HG02938 (cell line): ENCODE data around the gene TGFB1.

ENCODE experiments used
- ATAC-seq: cut with Tn5 transposase; IDR thresholded peaks from one replicate; pipeline ENCODE4 v1.9.1; 2021; ENCODE audit warnings: mild to moderate bottlenecking, moderate library complexity; ENCODE audit not compliant: unreplicated experiment

TGFB1 gene

DNA sequence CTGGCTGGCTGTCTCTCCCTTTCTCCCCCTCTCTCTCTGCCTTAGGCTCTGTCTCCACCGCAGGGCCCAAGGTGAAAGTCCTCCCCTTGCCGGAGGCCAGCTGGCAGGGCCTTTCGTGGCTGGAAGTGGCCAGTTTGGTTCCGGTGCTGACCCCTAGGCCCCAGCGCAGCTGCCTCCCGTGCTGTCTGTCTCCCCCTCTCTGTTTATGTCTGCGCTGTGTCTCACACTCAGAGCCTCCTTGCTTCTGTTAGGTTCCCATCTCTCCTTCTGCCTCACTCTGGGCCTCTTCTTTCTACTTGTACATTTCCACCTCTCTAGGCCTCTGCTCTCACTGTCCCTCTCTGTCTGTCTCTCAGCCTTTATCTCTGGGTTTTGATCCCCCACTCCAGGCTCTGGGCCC lies 30.7 kb downstream of the TGFB1 start:
- ATAC-seq, result no peak

DNA sequence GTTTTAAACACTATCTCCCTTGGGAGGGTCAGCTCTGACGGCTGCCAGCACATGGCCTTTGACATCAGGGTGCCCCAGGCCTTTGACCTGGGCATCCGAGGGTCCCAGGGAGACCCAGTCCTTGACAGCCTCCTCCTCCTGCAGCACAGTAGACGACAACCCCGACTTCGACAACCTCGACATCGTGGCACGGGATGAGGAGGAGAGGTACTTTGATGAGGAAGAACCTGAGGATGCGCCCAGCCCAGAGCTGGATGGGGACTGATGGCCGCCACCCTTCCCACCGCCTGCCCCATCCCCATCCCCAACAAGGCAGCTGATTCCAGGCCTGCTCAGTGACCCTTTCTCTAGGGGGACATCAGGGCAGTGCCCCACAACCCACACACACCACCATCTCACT lies 31.3 kb downstream of the TGFB1 start:
- ATAC-seq, result no peak

DNA sequence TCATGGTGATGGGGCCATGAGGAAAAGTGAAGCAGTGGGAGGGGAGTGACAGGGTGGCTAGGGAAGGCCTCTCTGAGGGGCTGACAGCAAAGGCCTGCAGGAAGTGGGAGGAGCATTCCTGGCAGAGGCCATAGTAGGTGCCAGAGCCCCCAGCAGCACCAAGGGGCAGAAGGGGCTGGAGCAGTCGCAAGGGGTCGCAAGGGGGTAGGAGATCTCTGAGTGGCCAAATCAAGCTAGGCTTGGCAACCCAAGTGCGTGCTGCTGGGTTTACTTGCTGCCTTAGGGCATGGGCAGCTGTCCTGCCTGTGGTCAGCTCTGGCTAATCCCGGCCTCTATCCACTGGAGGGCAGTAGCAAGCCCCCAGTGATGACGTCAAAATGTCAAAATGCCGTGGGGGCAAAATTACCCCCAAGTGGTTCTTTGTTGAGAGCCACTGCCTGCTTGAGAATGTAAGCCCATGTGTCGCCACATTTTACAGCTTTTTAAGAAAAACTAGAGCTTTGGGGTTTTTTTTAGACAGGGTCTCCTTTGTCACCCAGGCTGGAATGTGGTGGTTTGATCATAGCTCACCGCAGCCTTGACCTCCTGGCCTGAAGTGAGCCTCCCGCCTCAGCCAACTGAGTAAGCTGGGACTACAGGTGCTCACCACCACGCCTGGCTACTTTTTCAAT lies 32.0 kb downstream of the TGFB1 start:
- no peak for ATAC-seq

DNA sequence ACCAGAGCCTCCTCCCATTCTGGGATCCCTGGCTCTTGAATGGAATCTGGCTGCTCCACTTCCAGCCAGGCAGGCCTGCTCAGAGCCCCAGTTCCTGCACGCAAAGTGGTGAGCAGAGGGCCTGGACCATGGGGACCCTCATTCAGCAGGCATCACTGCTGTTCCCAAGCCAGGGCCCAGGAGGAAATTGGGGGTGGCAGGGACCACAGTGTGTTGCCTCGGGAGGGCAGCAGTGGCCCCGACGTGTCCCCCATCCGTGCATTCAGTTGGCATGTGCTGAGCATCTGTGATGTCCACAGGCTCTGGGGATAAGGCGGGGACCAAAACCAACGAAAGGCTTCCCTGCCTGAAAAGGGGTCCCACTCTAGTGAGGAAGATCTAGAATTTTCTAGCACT lies 32.5 kb downstream of the TGFB1 start:
- ATAC-seq, result no peak

DNA sequence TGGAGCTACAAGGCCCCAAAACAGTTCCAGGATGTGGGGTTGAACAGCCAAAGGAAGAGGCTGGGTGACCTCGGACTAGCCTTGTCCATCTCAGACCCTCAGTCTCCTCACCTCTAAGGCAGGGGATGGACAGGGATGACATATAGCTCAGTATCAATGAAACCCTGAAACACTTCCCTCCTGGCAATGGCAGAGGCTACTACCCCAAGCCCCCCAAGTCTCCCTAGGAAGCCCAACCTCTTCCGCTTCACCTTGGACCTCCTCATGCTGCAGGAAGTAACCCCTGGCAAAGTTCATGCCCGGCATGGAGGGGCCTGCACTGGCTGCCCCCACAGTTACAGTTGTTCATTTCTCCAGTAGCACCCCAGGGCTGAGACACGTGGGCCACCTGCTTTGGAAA lies 33.2 kb downstream of the TGFB1 start:
- ATAC-seq, result no peak

DNA sequence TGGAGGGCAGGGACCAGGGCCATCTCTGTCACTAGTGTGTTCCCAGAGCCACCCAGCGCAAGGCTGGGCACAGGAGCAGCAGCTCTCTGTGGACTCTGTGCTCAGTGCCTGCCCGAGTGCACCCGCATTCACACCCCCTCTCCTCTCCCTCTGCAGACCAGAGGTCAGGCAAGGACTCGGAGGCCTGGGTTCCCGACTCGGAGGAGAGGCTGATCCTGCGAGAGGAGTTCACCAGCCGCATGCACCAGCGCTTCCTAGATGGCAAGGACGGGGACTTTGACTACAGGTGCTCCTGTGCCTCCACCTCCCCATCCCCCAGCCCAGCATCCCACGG lies 33.6 kb downstream of the TGFB1 start:
- ATAC-seq, result no peak

DNA sequence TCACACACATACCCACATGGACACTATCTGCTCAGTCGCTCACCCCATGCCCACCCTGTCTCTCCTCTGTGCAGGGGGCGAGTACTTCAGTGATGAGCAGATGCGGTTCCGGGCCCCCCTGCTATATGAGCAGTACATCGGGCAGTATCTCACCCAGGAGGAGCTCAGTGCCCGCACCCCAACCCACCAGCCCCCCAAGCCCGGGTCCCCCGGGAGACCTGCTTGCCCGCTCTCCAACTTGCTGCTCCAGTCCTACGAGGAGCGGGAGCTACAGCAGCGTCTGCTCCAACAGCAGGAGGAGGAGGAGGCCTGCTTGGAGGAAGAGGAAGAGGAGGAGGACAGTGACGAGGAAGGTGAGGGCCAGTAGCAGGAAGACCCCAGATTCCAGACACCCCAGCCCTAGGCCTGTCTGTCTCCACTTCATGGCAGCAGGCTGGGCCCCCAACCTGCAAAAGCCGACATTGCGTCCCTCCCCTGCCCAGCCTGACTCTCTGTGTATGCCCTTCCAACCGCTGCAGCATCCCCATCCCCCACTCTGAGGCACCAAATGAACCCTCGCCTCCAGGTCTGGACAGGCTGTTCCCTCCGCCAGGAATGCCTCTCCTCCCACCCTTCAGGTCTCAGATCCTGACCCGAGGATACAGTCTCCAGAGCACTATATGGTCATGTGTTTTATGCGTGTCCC lies 34.1 kb downstream of the TGFB1 start:
- ATAC-seq, result no peak

DNA sequence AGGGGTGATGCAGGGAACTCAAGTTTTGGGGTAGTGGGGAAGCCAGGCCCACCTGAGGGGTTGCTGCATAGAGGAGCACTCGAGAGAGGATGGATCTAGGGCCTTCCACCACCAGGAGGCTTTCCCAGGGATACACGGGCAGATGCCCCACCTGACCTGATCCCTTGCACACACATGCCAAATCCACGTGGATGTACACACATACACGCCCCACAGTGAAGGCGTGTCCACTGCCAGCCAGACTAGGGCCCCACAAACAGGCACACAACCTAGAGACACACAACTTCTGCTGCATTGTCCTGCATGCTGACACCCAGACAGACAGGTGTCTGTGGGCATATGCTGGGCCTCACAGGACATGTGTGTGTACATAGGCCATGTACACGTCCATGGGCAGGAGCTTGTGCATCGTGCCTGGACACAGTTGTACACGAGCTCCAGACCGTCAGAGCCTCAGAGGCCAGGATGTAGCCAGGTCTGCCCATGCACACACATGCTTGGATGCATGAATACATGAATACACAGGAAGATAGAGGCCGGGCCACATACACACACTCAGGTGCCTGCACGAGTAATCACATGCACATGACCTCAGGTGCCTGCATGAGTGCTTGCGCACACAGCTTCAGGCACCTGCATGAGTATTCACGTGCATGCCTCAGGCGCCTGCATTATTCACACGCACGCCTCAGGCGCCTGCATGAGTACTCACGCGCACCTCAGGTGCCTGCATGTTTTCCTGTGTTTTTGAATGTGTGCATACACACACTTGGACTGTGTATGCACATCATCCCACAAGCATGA lies 34.8 kb downstream of the TGFB1 start:
- ATAC-seq, result no peak

DNA sequence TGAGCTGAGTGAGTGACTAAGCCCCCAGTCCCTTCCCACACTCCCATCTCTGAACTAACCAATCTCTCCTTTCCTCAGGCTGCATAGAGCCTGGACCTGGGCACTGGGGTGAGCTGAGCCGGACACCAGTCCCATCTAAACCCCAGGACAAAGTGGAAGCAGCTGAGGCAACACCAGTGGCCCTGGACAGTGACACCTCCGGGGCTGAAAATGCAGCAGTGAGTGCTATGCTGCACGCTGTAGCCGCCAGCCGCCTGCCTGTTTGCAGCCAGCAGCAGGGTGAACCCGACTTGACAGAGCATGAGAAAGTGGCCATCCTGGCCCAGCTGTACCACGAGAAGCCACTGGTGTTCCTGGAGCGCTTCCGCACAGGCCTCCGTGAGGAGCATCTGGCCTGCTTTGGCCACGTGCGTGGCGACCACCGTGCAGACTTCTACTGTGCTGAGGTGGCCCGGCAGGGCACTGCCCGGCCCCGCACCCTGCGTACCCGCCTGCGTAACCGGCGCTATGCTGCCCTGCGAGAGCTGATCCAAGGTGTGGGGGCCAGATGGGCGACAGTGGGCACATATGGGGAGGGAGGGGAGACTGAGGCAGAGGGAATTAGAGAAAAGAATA lies 37.3 kb downstream of the TGFB1 start:
- ATAC-seq, result no peak

DNA sequence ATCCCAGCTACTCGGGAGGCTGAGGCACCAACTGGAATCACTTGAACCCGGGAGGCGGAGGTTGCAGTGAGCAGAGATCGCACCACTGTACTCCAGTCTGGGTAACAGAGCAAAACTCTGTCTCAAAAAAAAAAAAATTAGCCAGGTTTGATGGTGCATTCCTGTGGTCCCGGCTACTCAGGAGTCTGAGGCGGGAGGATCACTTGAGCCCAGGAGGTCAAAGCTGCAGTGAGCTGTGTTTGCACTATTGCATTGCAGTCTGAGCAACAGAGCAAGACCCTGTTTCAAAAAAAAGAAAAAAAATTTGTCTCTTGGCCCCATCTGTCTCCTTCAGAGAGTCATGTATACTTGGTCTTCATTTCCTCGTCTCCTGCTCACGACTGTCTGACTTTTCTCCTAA lies 42.1 kb downstream of the TGFB1 start:
- ATAC-seq, result no peak

DNA sequence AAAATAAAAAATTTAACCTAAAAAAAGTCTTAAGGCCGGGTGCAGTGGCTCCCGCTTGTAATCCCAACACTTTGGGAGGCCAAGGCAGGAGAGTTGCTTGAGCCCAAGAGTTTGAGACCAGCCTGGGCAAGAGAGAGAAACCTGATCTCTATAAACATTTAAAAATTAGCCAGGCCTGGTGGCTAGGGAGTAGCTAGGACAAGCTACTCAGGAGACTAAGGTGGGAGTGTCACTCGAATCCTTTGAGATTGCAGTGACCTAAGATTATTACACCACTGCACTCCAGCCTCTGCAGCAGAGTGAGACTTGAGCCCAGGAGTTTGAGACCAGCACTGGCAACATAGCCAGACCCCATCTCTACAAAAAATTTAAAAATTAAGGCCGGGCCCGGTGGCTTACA lies 42.6 kb downstream of the TGFB1 start:
- ATAC-seq, result no peak

DNA sequence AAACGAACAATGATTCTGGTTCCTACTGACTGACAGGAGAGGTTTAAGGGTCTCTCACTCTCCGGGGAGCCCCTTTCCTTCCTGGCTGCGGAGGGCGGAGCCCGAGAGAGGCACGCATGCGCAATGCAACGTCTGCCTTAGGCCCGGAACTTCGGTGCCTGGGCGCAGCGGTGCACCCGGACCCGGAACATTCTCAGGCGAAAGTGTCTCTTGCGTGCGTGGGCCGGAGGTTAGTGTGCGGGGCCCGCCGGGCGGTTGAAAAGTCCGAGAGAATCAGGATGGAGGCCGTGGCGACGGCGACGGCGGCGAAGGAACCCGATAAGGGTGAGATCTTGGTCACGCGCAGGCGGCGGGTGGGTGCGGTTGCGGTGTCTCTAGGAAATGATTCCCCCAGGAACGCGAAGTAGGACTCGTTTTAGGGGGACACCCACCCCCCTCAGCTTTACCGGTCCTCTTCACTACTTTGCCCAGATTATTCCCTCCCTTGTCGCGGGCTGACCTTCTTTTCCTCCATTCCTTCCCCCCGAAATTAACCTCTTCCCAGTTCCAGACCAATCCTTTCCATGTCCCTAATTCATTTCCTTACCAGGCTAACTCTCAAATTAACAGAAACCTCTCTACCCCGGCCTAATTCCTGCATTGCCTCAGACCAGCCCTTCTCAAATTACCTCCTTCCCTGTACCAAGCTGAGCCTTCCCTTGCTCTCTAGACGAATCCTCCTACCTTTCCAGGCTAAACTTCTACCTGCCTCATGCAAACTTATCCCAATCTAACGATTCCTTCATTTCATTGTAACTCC lies 43.5 kb downstream of the TGFB1 start, which contains the start of gene CCDC97:
TSS of gene CCDC97 (plus strand) at position 140 of the 799 bp plus-strand sequence. CDS start at position 279, 139 bp downstream.
- ATAC-seq, result peak; percentile 57

DNA sequence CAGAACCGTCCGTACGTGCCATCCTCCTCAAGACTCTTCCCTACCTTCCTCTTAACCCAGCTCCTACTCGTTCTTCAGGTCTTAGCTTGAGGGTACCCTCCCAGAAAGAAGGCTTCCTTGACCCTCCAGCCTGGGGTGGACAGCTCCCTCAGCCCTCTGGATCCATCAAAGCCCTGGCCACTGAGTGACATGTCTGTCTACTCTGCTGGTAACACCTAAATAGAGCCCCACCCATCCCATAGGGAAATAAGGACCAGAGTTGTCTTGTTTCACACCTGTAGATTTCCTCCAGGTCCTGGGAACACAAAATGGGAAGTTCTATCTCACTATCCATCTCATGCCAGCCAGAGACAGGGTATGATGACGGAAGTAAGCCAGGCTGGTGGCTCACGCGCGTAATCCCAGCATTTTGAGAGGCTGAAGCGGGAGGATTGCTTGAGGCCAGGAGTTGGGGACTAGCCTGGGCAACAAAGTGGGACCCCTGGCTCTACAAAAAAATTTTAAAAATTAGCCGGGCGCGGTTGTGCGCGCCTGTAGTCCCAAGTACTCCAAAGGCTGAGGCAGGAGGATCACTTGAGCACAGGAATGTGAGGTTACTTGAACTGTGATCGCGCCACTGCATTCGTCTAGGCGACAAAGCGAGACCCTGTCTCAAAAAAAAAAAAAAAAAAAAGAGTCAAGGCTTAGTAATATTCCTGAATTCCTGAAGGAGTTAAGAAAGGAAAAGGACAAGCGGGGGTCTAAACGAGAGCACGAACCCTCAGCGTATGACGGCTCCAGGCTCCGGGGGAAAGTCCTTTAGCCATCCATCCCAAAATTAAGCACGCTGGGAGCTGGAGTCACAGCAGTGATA lies 44.3 kb downstream of the TGFB1 start:
- no peak for ATAC-seq

DNA sequence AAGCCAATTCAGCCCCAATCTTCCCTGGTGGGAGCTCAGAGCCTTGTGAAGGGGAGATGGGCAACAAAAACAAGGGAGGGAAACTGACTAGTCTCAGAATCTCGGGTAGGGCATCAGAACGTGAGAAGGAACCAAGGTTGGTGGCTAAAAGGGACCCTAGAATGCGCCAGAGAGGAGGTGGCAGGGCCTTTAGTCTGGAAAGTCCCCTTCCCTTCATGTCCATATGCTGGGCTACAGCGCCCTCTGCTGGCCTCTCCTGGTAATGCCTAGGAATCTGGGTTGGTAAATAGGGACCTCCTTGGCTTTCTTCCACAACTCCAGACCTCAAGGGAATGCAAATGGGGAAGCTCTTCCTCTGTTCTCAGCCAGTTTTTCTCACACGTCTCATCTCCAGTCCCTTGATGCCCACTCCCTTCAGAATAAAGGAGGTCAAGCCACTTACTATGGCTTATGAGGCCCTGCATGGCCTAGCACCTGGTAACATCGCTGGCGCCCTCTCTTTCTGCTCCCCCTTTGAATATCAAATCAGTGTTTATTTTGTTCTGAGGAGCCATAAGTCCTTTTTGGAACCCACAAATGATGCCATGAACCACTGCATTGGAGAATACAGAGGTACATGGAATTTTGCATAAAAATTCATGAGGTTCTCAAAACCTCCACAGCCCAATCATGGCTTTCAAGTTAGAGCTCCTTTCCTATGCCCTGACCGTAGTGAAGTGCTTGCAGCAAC lies 45.1 kb downstream of the TGFB1 start:
- ATAC-seq, result no peak

DNA sequence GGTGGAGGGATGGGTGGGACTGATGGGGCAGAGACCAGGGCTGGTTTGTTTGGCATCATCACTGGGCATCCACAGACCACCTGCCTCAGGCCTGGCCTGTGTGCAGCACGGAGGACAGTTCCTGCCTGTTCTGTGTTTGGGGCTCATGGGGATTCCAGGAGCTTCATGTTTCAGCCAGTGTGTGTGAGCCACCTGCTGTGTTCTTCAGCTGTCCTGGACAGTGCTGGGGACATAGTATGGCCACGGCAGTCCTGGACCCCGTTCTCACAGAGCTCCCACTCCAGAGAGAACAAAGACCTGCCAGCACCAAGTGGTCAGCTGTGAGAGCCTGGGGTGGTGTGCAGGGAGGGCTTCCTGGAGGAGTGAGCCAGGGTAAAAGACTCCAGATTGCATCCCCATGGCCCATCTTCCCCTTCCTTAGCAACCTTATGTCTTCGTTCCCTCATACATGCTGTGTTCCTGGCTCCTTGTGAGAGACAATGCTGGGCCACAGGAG lies 45.7 kb downstream of the TGFB1 start:
- no peak for ATAC-seq

DNA sequence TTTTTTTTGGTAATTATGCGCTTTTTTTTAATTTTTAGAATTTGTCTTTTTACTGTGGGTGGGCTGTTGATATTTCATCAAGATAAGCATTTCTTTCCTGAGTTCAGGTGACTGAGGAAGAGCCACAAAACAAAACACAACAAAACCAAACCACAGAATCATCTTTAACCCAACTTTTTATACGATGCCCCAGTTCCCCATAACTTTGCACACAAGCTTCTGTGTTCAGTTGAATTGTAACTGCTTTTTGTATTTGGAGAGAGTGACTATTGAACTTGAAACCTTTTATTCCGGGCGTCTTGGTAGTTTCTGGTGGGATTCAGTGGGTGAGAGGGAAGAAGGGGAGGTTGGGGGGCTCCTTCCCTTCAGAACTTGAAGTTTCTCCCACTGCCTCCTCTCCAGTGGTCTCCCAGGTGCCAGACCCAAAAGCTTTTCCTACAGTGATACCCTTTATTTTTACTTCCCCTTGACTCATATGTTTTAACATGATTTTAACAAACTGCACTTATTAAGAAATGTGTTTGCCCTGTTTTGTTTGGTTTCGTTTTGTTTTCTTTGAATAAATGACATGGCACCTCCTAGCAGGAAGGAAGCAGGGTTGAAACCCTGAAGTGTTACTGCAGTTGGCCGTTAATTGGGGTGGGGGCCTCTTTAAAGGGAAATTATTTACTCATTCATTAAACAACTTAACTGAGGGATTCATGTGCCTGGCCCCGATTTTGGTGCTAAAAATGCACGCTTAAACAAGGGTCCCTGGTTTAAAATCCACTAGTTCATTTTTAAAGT lies 46.4 kb downstream of the TGFB1 start:
- ATAC-seq, result no peak

DNA sequence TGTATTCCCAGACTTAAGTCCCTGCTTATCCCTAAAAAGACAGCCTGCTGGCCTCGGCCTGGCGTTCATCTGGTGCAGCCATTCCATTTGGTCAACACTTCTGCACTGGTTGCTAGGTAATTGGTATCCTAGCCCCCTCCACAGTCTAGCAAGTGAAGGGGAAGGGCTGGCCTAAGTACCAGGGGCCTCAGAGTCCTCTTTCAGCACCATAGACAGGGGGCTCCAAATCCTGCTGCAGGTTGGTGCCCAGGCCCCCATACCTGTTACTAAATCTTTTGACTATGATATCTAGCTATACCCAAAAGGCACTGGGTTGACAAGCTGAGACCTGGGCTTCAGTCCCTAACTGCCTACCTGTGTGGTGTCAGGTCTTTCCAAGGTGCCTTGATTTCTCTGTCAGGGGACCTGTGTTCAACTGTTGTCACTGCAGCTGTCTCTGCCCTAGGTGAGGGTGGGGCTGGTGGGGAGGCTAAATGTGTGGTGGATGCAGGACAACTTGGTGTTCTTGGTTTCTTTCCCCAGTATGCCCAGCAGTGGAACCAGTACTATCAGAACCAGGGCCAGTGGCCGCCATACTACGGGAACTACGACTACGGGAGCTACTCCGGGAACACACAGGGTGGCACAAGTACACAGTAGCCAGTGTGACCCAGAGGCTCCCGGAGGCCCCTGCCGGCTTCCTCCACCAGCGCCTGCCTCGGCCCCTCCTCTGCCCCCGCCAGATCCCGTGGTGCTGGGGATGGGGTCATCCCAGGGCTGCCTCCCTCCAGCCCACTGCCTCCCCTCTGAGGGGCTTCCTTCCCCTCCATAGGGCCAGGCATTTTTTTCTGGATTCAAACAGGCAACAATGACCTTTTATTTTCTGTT lies 47.6 kb downstream of the TGFB1 start:
- no peak for ATAC-seq
